HG02970 (cell line): Measurements from ENCODE around the gene SLC27A5.
"Not testable (repeated sequence)": the region's sequence is repeated elsewhere in the genome, so short reads cannot be mapped to it uniquely, and the experiment has no call there.

ENCODE experiments used
- ATAC-seq: cut with Tn5 transposase; IDR thresholded peaks from one replicate; pipeline ENCODE4 v1.9.1; 2021; ENCODE audit warnings: mild to moderate bottlenecking, moderate library complexity, moderate number of reproducible peaks; ENCODE audit not compliant: unreplicated experiment, low FRiP score

SLC27A5 gene

DNA sequence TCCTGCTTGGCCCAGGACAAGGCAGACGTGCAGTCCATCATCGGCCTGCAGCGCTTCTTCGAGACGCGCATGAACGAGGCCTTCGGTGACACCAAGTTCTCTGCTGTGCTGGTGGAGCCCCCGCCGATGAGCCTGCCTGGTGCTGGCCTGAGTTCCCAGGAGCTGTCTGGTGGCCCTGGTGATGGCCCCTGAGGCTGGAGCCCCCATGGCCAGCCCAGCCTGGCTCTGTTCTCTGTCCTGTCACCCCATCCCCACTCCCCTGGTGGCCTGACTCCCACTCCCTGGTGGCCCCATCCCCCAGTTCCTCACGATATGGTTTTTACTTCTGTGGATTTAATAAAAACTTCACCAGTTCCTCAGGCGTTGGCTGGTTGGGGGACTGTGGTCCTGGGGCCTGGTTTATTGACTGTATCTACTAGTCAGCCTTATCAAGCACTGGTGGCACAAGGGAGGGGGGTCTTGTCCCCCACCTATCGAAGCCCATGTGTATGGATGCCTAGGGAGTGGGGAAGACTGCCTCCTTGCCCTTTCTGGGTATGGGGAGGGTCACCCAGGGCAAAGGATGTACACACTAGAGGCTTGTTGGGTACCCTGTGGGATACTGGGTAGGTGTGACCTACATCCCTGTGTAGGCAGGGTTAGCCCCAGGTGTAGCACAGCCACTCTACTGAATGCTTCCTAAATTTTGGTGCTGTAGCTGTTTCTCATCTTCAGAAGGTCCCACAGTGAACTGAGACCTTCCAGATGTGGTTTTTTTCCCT lies 38.8 kb upstream of the SLC27A5 start:
- no peak for ATAC-seq

- no peak for ATAC-seq
These were observed 38.0 kb upstream of the SLC27A5 start for GRCh38 chr19:58549664-58550361.

GRCh38 chr19:58548859-58549663 lies 37.3 kb upstream of the SLC27A5 start:
- no peak for ATAC-seq

DNA sequence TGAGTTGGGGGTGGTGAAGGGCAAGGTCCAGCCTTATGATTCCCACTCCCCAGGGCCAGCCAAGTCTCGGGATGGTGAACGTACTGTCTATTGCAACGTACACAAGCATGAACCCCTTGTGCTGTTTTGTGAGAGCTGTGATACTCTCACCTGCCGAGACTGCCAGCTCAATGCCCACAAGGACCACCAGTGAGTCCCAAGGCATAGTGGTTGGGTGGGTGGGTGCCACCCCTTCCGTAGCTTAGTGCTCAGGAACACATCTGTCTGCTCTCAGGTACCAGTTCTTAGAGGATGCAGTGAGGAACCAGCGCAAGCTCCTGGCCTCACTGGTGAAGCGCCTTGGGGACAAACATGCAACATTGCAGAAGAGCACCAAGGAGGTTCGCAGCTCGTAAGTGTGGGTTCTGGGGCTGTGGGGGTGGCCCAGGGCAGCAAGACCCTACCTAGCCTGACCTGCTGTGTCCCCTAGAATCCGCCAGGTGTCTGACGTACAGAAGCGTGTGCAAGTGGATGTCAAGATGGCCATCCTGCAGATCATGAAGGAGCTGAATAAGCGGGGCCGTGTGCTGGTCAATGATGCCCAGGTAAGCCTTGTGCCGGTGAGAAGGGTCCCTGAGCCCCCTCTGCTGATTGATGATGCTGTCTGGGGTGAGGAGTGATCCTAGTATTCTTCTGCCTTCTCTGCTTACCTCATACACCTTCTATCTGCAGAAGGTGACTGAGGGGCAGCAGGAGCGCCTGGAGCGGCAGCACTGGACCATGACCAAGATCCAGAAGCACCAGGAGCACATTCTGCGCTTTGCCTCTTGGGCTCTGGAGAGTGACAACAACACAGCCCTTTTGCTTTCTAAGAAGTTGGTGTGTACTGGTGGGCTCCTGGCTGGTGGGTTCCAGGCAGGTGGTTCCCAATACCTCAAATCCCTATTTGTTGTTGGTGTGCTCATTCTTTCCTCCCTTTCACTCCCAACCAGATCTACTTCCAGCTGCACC lies 35.8 kb upstream of the SLC27A5 start:
- ATAC-seq = no peak

DNA sequence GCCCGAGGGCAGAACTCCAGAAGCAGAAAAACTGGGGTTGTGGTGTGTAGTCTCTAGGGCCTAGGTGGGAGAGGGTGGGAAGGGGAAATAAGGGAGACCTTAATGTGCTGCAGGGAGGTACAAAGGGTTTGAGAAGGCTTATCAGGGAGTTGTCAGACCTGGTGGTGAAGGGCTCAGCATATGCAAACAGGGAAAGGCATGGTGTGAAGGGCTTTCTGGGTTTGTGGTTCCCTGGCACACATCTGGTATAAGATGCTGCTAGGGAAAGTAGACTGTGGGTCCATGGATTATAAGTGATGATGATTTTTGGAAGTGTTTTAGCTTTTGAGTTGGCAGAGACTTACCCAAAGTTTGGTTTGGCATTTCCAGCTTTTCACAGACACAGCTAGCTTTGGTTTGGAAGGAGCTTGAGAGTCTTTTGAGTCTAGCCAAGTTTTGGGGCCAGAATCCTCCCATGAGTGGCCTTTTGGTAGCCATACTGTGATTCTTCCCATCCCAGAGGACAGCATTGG lies 34.3 kb upstream of the SLC27A5 start:
- no peak for ATAC-seq

GRCh38 chr19:58545286-58546018 lies 33.7 kb upstream of the SLC27A5 start:
- ATAC-seq = no peak

DNA sequence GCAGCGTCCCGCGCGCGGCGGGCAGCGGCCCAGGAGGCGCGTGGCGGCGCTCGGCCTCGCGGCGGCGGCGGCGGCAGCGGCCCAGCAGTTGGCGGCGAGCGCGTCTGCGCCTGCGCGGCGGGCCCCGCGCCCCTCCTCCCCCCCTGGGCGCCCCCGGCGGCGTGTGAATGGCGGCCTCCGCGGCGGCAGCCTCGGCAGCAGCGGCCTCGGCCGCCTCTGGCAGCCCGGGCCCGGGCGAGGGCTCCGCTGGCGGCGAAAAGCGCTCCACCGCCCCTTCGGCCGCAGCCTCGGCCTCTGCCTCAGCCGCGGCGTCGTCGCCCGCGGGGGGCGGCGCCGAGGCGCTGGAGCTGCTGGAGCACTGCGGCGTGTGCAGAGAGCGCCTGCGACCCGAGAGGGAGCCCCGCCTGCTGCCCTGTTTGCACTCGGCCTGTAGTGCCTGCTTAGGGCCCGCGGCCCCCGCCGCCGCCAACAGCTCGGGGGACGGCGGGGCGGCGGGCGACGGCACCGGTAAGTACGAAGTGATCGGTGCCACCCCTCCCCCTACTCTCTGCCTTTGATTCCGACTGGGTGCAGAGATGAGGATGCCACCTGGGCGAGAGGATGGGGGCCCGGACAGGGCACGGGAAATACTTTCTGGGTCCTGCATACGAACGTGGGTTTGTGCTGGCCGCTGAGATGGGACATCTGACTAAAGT lies 32.9 kb upstream of the SLC27A5 start:
- ATAC-seq = peak; percentile 50

DNA sequence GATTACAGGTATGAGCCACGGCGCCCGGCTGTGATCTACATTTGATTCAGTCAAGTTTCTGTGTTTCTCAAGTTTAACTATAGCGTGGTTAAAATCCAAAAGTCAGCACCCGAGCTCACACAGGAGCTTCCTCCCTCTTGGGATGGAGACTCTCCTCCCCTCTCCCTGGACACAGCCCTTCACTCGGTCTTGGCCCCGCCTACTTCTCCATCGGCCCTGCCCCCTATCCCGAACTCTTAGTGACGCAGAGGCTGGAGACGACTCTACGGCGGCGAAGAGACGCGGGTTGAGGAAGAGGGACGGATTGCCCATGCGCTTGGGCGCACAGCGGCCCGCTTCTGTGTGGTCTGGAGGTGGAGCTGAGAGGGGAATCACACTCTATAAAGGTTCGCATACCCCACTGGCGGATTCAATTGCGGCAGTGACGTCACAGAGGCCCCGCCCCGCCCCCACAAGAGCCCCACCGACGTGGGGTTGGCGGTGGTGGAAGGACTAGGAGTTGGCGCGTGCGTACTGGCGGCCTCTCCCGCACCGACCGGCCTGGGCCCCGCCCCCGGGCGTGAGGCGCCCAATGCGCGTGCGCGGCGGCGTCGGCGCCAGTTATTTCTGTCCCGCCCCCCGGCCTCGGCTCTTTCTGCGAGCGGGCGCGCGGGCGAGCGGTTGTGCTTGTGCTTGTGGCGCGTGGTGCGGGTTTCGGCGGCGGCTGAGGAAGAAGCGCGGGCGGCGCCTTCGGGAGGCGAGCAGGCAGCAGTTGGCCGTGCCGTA lies 32.2 kb upstream of the SLC27A5 start, which contains the start of gene TRIM28:
Gene TRIM28, plus strand, starts transcription at position 239 of the 765 bp plus-strand sequence. CDS start 694 bp downstream, outside the sequence.
- ATAC-seq = peak; percentile 87

- not testable (repeated sequence) for ATAC-seq
These were observed 31.0 kb upstream of the SLC27A5 start for GRCh38 chr19:58542641-58543372.

- ATAC-seq = not testable (repeated sequence)
These were observed 27.4 kb upstream of the SLC27A5 start for GRCh38 chr19:58539169-58539559.

DNA sequence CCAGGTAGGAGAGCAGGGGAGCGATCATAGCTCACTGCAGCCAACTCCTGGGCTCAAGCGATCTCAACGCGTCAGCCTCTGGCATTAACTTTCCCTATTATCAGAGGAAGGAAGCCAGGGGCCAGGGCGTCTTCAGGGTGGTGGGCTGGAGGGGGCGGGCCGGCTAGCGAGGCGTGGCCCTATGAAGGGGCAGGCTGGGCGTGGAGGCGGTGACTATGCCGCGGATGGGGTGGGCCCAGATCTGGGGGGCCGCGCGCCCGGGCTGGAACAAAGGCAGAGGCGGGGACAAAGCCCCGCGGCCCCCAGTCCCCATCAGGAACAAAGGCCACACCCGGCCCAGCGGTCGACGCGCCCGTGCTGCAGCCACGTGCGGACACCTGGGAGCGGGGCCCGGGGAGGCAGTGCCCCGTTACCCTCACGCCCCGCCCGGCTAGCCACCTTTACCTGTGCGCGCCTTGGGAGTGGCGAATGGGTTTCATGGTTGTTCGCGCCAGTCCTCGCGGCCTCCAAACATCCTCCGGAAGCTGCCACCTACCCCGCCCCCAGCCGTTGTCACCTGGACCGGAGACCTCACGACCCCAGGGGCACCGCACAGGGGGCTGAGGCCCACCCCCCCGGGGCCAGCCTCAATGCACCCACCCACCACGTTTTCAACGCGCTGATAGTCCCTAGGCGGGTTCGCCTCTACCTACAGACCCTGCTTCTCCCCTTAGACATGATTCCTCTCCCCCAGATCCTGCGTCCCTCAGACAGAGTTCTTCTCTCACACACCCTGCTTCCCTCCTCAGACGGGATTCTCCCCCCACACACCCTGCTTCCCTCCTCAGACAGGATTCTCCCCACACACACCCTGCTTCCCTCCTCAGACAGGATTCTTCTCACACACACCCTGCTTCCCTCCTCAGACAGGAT lies 26.7 kb upstream of the SLC27A5 start:
- ATAC-seq = no peak

- ATAC-seq = no peak
These were observed 25.3 kb upstream of the SLC27A5 start for GRCh38 chr19:58536852-58537798.

DNA sequence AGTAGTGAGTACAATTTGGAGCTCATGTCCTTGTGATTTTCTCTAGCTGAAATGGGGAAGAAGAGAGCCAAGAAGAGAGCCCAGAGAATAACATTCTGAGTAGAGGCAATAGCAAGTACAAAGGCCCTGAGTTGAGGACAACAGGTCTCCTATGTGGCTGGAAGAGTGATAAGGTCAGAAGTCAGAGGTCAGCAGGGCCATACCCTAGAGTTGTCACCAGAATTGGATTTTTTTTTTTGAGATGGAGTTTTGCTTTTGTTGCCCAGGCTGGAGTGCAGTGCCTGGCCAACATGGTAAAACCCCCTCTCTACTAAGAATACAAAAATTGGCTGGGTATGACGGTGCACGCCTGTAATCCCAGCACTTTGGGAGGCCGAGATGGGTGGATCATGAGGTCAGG lies 24.1 kb upstream of the SLC27A5 start:
- no peak for ATAC-seq

GRCh38 chr19:58531034-58531840 lies 19.4 kb upstream of the SLC27A5 start:
- no peak for ATAC-seq
